GM23338 (cell line): ENCODE measurements around the gene MRGPRE.

Experiments used
- CREB1 ChIP-seq: fragments of 250-450 bp; sonication (Bioruptor Pico); IDR thresholded peaks from 2 replicates; pipeline ENCODE4 v1.5.0; 2020; ENCODE audit warnings: low read depth, mild to moderate bottlenecking, moderate library complexity
- EZH2phosphoT487 ChIP-seq: fragments of 200-600 bp; sonication (generic); IDR thresholded peaks from one replicate; pipeline ENCODE4 v1.8.1; 2018; ENCODE audit warnings: antibody characterized with exemption; ENCODE audit not compliant: unreplicated experiment
- JUNB ChIP-seq: IDR thresholded peaks from one replicate; pipeline ENCODE4 v1.6.1; 2016; ENCODE audit warnings: antibody characterized with exemption; ENCODE audit not compliant: unreplicated experiment
- TF ChIP-seq, protein P1 (sequence below), 2 experiments: fragments of 200-600 bp in 1 of 2; sonication (generic) in 1 of 2; conservative IDR thresholded peaks; 2 replicates each; pipeline versions ENCODE4 v1.5.1 to v1.6.1; 2016 to 2017; ENCODE audit warnings: antibody characterized with exemption in 2 of 2, low read depth in 2 of 2, mild to moderate bottlenecking in 2 of 2, moderate library complexity in 1 of 2
- TF ChIP-seq, protein P2 (sequence below): IDR thresholded peaks from one replicate; pipeline ENCODE4 v1.6.1; 2018; ENCODE audit warnings: antibody characterized with exemption; ENCODE audit not compliant: unreplicated experiment

DNA sequence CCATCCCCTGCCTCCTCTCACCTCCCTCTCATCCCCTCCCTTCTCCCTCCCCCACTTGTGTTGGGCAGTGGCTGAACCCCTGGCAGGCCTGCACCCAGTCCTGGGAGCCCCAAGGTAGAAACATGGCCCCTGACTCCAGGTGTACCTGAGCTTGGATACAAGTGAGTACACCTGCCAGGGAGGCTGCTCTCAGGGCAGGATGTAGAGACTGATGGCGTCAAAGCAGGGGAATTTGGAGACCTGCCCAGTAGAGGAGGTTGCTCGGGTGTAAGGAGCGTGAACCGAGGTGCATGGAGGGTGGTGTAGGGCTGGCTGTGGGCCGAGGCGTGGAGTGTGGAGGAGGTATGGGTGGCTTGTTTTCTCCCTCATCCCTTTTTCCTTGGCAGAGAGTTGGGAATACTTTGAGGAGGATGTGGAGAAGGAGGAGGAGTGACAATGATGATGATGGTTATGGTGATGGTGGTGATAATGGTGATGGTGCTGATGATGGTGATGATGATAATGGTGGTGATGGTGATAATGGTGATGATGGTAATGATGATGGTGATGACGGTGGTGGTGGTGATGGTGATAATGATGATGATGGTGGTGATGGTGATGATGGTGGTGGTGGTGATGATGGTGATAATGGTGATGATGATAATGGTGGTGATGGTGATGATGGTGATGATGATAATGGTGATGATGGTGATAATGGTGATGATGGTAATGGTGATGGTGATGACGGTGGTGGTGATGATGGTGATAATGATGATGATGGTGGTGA, 25.9 kb downstream of the MRGPRE start:
- TF ChIP-seq, protein P1, sequence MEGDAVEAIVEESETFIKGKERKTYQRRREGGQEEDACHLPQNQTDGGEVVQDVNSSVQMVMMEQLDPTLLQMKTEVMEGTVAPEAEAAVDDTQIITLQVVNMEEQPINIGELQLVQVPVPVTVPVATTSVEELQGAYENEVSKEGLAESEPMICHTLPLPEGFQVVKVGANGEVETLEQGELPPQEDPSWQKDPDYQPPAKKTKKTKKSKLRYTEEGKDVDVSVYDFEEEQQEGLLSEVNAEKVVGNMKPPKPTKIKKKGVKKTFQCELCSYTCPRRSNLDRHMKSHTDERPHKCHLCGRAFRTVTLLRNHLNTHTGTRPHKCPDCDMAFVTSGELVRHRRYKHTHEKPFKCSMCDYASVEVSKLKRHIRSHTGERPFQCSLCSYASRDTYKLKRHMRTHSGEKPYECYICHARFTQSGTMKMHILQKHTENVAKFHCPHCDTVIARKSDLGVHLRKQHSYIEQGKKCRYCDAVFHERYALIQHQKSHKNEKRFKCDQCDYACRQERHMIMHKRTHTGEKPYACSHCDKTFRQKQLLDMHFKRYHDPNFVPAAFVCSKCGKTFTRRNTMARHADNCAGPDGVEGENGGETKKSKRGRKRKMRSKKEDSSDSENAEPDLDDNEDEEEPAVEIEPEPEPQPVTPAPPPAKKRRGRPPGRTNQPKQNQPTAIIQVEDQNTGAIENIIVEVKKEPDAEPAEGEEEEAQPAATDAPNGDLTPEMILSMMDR (conservative IDR thresholded peaks at IDR 0.05; ENCODE audit: low read depth in 2 of 2), result no peak
- TF ChIP-seq, protein P2, sequence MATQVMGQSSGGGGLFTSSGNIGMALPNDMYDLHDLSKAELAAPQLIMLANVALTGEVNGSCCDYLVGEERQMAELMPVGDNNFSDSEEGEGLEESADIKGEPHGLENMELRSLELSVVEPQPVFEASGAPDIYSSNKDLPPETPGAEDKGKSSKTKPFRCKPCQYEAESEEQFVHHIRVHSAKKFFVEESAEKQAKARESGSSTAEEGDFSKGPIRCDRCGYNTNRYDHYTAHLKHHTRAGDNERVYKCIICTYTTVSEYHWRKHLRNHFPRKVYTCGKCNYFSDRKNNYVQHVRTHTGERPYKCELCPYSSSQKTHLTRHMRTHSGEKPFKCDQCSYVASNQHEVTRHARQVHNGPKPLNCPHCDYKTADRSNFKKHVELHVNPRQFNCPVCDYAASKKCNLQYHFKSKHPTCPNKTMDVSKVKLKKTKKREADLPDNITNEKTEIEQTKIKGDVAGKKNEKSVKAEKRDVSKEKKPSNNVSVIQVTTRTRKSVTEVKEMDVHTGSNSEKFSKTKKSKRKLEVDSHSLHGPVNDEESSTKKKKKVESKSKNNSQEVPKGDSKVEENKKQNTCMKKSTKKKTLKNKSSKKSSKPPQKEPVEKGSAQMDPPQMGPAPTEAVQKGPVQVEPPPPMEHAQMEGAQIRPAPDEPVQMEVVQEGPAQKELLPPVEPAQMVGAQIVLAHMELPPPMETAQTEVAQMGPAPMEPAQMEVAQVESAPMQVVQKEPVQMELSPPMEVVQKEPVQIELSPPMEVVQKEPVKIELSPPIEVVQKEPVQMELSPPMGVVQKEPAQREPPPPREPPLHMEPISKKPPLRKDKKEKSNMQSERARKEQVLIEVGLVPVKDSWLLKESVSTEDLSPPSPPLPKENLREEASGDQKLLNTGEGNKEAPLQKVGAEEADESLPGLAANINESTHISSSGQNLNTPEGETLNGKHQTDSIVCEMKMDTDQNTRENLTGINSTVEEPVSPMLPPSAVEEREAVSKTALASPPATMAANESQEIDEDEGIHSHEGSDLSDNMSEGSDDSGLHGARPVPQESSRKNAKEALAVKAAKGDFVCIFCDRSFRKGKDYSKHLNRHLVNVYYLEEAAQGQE, result no peak
- TF ChIP-seq EZH2phosphoT487 (no peak), CREB1 (no peak), JUNB (no peak)
